K562 (cell line): ENCODE measurements around the gene ITGA2B. TPM values are rescaled to one million over a fixed set of nuclear protein-coding genes. Genes with fewer than 3 reads are reported as not detected.

Source experiments
- DPF2 ChIP-seq: fragments of 450-650 bp; IDR thresholded peaks from 2 replicates; pipeline ENCODE4 v1.6.1; 2016
- GTF2B ChIP-seq: IDR thresholded peaks from 2 replicates; pipeline ENCODE4 v1.6.1; 2011; ENCODE audit not compliant: insufficient read length; ENCODE audit errors: extremely low read depth
- HES1 ChIP-seq: fragments of 450-650 bp; IDR thresholded peaks from 2 replicates; pipeline ENCODE4 v1.6.1; 2016; ENCODE audit warnings: low read depth, mild to moderate bottlenecking, moderate library complexity
- MCM7 ChIP-seq, 2 experiments: fragments of 450-650 bp; IDR thresholded peaks; 2 replicates each; pipeline ENCODE4 v1.6.1; 2016 to 2018
- MIER1 ChIP-seq: fragments of 450-650 bp; IDR thresholded peaks from 2 replicates; pipeline ENCODE4 v1.6.1; 2016; ENCODE audit warnings: antibody characterized with exemption, mild to moderate bottlenecking, low read depth
- MYC ChIP-seq, 2 experiments: fragments of 250-450 bp in 1 of 2; sonication (Bioruptor Pico) in 1 of 2; IDR thresholded peaks; 2 replicates each; pipeline versions ENCODE4 v1.5.1 to v1.6.1; 2012 to 2021; ENCODE audit warnings: low read depth in 2 of 2, borderline replicate concordance in 1 of 2, improper control_type of control experiment in 1 of 2, low read length in 1 of 2, mild to moderate bottlenecking in 1 of 2, moderate library complexity in 1 of 2
- NBN ChIP-seq: fragments of 450-650 bp; IDR thresholded peaks from 2 replicates; pipeline ENCODE4 v1.6.1; 2016; ENCODE audit warnings: low read depth, mild to moderate bottlenecking
- PHF20 ChIP-seq: fragments of 450-650 bp; IDR thresholded peaks from 2 replicates; pipeline ENCODE4 v1.6.1; 2018; ENCODE audit not compliant: partially characterized antibody
- POLR3A ChIP-seq: IDR thresholded peaks from 2 replicates; pipeline ENCODE4 v1.6.1; 2011; ENCODE audit warnings: borderline replicate concordance, mild to moderate bottlenecking, moderate library complexity; ENCODE audit not compliant: insufficient read length, insufficient read depth; ENCODE audit errors: extremely low read depth
- TSC22D4 ChIP-seq: fragments of 450-650 bp; IDR thresholded peaks from 2 replicates; pipeline ENCODE4 v1.6.1; 2016; ENCODE audit warnings: missing genetic modification characterization, missing biosample characterization, control low read depth
- ZBTB11 ChIP-seq, 3 experiments: fragments of 200-800 bp in 1 of 3; fragments of 250-450 bp in 1 of 3; fragments of 450-650 bp in 1 of 3; sonication (Bioruptor Pico) in 1 of 3; sonication (Bioruptor generic) in 1 of 3; formaldehyde crosslinking in 1 of 3; IDR thresholded peaks; 2 replicates each; pipeline versions ENCODE4 v1.6.1 to v1.8.0; 2016 to 2022; ENCODE audit warnings: mild to moderate bottlenecking in 2 of 3, missing genetic modification characterization in 2 of 3, missing compliant biosample characterization in 1 of 3, moderate library complexity in 1 of 3
- ZBTB2 ChIP-seq: fragments of 450-650 bp; IDR thresholded peaks from 2 replicates; pipeline ENCODE4 v1.6.1; 2016; ENCODE audit warnings: antibody characterized with exemption
- polyA plus RNA-seq, 8 experiments: library from polyadenylated mRNA; depleted of rRNA in 4 of 8; stranded (reverse) in 5 of 8; unstranded in 3 of 8; fragments of >200 nt; fragmentation: Nextera tagmentation in 2 of 8; fragmentation: Illumina TruSeq in 1 of 8; extraction: Ambion mirVana in 2 of 8; extraction: Trizol in 1 of 8; gene quantifications; 2 replicates each; pipeline versions ENCODE4 v1.2.1 to v1.2.3, GENCODE V29; 2011 to 2014; ENCODE audit warnings: inconsistent platforms in 1 of 8, missing spikeins in 1 of 8
- total RNA-seq, 7 experiments: library from RNA; depleted of rRNA in 6 of 7; stranded (reverse); fragments of >200 nt in 6 of 7; fragmentation: Illumina TruSeq in 2 of 7; extraction: Trizol in 2 of 7; gene quantifications; 2 replicates each; pipeline versions ENCODE4 v1.2.1 to v1.2.3, GENCODE V29; 2011 to 2021; ENCODE audit warnings: low replicate concordance in 1 of 7
- TF ChIP-seq, protein P1 (sequence below): fragments of 450-650 bp; IDR thresholded peaks from 2 replicates; pipeline ENCODE4 v1.6.1; 2017; ENCODE audit warnings: mild to moderate bottlenecking, moderate library complexity
- TF ChIP-seq, protein P2 (sequence below): sonication (generic); formaldehyde crosslinking; IDR thresholded peaks from 2 replicates; pipeline ENCODE4 v1.8.0; 2023; ENCODE audit warnings: mild to moderate bottlenecking, missing genetic modification reagents

The ITGA2B gene
- total and polyA plus RNA-seq, 9 of the 15 experiments (the other 6 are each of a cell fraction or from before 2014, with no cell fraction given): 1.1 to 26.4 (median 5.6) TPM

DNA sequence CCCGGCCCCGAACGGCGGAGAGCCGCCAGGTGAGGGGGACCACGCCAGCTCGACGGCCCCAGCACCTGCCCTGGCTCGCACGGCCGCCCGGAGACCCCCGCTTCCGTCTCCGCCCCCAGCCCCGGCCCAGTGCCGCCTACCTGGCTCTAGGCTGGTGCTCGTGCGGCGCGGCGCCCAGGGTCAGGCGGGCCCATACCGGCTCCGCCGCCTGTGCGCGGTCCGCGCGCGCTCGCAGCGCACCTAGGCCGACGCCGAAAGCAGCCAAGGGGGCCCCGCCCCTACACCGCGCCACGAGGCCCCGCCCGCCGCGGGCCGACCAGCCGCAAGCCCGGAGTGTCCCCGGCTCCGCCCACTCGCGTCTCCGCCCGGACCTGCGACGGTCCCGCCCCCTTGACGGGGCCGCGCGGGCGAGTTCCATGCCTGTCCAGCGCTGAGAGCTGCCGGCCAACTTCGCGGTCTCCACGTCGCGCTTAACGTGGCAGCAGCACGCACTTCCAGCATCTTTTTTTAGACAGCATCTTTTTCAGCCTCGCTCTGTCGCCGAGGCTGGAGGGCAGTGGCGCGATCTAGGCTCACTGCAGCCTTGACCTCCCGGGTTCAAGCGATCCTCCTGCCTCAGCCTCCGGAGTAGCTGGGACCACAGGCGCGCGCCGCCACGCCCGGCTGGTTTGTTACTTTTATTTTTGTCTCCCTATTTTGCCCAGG, 64.7 kb downstream of the ITGA2B start, which contains the start of gene SLC25A39 (continued):
- TF ChIP-seq TSC22D4 (tag): no peak
- no peak for TF ChIP-seq MIER1
- TF ChIP-seq MCM7 (IDR thresholded peaks at IDR 0.05): no peak
- TF ChIP-seq NBN: no peak
- TF ChIP-seq GTF2B: no peak
- peak; percentile 82 for TF ChIP-seq MYC (IDR thresholded peaks at IDR 0.05; ENCODE audit: low read depth, low read length)
- TF ChIP-seq MYC (CRISPR knock-in tag; IDR thresholded peaks at IDR 0.05; ENCODE audit: borderline replicate concordance, low read depth): no peak
- TF ChIP-seq ZBTB2: no peak
- no peak for TF ChIP-seq DPF2
- 0 out of 6 replicates have a peak, but pooled peaks of 1 of the 3 experiments have one; percentile 37 for TF ChIP-seq ZBTB11 (CRISPR knock-in tag; IDR thresholded peaks at IDR 0.05)
- TF ChIP-seq, protein P1, sequence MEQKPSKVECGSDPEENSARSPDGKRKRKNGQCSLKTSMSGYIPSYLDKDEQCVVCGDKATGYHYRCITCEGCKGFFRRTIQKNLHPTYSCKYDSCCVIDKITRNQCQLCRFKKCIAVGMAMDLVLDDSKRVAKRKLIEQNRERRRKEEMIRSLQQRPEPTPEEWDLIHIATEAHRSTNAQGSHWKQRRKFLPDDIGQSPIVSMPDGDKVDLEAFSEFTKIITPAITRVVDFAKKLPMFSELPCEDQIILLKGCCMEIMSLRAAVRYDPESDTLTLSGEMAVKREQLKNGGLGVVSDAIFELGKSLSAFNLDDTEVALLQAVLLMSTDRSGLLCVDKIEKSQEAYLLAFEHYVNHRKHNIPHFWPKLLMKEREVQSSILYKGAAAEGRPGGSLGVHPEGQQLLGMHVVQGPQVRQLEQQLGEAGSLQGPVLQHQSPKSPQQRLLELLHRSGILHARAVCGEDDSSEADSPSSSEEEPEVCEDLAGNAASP: no peak
- TF ChIP-seq, protein P2, sequence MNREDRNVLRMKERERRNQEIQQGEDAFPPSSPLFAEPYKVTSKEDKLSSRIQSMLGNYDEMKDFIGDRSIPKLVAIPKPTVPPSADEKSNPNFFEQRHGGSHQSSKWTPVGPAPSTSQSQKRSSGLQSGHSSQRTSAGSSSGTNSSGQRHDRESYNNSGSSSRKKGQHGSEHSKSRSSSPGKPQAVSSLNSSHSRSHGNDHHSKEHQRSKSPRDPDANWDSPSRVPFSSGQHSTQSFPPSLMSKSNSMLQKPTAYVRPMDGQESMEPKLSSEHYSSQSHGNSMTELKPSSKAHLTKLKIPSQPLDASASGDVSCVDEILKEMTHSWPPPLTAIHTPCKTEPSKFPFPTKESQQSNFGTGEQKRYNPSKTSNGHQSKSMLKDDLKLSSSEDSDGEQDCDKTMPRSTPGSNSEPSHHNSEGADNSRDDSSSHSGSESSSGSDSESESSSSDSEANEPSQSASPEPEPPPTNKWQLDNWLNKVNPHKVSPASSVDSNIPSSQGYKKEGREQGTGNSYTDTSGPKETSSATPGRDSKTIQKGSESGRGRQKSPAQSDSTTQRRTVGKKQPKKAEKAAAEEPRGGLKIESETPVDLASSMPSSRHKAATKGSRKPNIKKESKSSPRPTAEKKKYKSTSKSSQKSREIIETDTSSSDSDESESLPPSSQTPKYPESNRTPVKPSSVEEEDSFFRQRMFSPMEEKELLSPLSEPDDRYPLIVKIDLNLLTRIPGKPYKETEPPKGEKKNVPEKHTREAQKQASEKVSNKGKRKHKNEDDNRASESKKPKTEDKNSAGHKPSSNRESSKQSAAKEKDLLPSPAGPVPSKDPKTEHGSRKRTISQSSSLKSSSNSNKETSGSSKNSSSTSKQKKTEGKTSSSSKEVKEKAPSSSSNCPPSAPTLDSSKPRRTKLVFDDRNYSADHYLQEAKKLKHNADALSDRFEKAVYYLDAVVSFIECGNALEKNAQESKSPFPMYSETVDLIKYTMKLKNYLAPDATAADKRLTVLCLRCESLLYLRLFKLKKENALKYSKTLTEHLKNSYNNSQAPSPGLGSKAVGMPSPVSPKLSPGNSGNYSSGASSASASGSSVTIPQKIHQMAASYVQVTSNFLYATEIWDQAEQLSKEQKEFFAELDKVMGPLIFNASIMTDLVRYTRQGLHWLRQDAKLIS (CRISPR knock-in tag): no peak
- TF ChIP-seq PHF20: peak; percentile 66
- no peak for TF ChIP-seq HES1
- TF ChIP-seq POLR3A: no peak
